ENCODE measurements around the gene PIK3C3. TPM values are rescaled to one million over a fixed set of nuclear protein-coding genes. Genes with fewer than 3 reads are reported as not detected.

PIK3C3 gene
- total RNA-seq, 4 donors from 2014 or later = 34.3 to 66.5 (median 38.0) TPM

DNA sequence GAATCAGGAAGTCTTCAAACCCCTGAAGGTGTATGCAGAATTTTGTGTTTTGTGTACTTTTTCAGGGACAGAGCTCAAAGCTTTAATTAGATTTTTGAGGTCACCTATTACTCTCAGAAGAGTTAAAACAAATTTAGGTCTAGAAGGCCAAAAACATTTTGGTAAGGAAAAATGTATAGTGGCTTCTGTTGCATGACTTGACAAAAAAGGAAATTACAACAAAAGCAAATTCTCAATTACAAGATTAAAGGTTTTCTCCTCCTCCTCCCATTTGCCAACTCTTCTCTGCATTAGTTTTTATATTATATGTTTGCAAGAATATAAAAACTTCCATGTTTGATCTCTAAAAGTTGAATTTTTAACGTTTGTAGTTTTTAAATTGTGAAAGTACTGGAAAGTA is 4.0 kb downstream of the PIK3C3 start:
- ATAC-seq (ENCODE audit: low FRiP score) (no peak), DNase-seq (ENCODE audit: low spot score) (no peak)
- TF ChIP-seq, protein P1, sequence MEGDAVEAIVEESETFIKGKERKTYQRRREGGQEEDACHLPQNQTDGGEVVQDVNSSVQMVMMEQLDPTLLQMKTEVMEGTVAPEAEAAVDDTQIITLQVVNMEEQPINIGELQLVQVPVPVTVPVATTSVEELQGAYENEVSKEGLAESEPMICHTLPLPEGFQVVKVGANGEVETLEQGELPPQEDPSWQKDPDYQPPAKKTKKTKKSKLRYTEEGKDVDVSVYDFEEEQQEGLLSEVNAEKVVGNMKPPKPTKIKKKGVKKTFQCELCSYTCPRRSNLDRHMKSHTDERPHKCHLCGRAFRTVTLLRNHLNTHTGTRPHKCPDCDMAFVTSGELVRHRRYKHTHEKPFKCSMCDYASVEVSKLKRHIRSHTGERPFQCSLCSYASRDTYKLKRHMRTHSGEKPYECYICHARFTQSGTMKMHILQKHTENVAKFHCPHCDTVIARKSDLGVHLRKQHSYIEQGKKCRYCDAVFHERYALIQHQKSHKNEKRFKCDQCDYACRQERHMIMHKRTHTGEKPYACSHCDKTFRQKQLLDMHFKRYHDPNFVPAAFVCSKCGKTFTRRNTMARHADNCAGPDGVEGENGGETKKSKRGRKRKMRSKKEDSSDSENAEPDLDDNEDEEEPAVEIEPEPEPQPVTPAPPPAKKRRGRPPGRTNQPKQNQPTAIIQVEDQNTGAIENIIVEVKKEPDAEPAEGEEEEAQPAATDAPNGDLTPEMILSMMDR (IDR thresholded peaks at IDR 0.05) = no peak

DNA sequence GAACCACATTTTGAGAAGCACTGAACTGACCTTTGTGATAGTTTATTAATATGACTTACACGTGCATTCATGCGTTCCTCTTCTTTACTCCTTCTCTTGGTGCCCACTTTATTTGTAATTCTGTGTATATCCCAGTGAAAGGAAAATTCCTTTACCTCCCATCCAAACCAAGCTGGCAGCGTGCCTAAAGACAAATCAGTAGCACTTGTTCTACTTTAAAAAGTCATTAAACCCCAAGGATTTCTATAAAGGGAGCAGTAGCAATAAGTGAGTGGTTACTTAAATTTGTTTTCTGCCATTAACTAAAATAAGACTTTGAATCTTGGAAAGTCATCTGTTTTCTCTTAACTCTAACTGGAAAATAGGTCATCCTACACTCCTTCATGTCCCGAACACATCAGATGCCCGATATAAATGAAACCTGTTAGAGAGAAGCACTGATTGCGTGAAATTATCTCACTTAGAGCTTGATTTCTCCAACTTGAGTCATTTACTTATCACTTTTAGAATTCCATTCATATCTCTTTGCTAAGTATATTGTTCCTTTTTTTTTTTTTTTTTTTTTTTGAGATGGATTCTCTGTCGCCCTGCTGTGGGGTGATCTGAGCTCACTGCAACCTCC is 10.7 kb downstream of the PIK3C3 start:
- ATAC-seq (ENCODE audit: low FRiP score) (peak; percentile 62), DNase-seq (ENCODE audit: low spot score) (no peak)
- TF ChIP-seq, protein P1 (IDR thresholded peaks at IDR 0.05) = no peak

DNA sequence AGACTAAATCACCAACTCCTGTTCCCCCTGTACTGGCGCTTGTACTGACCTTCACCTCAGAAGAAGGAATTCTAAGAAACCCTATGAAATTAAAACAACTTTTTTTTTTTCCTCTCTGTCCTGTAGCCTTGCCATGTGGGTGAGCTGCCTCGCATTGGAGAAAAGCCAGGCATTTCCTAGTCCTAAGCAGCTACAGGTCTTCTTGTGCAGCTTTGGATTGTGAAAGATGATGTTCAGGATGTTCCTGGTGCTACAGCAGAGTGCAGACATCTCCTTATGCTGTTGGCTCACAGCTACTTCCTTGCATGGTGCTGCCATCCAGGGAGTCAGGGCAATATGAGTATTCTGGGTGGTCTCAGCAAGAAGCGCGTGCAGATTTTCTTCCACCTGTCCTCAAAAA is 11.9 kb downstream of the PIK3C3 start:
- TF ChIP-seq, protein P1 (IDR thresholded peaks at IDR 0.05) = no peak
- ATAC-seq (ENCODE audit: low FRiP score) (no peak), DNase-seq (ENCODE audit: low spot score) (no peak)

DNA sequence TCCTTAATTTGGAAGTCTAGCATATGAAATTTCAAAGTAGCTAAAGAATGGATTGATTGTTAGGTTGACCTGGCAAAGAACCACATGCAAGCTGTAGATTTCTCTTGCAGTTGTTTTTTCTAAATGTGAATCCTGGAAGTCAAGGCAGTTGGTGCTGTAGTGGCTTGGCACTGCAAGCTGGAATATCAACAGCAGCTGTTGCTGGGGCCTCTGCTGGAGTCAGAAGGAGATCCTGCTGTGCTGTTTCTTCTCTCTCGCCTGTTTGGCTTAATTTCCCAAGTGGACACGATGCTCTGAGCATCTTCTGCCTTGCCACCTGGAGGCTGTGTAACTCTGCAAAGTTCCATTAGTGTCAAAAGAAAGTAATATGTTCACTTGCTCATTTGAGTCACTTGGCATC is 12.6 kb downstream of the PIK3C3 start:
- DNase-seq (ENCODE audit: low spot score) = no peak
- ATAC-seq (ENCODE audit: low FRiP score) = no peak
- TF ChIP-seq, protein P1 (IDR thresholded peaks at IDR 0.05) = no peak

DNA sequence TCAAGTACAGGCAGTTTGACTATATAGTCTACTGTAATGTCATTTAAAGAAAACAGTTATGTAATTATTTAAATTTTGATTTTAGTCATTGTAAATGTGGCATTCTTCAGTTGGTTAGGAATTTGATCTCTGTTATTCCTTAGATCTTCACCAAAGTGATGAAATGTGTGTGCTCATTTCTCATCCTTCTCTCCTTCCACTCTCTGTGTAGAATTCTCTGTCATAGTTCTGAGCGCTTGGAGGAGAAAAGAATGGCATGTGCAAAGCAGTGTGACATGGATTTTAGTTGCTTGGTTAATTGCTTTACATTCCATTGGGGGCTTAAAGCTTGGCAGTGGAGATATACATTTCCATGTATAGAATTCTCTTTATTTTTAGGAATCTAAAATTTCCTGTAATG is 14.8 kb downstream of the PIK3C3 start:
- TF ChIP-seq, protein P1 (IDR thresholded peaks at IDR 0.05) = no peak
- ATAC-seq (ENCODE audit: low FRiP score) = no peak

DNA sequence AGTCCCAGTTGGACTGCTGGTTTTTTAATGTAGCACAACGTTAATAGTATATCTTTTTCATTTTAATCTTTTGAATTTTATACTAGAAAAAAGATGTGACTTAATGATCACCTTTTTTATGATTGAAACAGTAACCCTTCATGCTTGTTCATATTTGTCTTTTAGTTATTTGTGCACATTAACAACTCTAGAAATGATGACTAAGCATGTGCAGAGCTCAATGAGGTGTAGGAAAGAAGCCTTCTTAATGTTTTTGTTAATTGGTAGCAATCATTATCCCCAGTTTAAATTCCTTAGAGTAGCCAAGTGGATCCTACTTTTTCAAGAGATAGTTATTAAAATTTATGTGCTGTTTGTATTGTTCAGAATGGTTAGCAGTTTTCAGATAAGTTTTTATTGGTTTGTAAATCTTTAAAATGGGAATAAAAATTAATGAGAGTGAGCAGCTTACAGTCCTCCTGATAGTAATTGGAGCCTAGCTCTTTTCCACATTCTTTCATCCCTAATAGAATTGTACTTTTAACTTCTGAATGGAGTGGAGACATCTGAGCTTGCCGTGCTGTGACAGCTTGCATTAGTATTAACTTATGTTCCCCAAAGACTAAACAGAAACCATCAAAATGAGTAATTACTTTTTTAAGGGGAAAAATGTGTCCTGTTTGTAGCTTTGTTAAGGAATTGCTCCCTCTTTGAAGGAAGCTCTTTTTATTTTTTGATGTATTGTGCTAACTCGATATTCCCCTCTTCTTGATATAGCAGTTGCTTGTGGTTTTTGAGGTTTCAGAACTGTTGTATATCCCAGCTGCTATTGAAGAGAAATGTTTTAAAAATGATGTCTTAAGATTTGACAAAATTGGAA is 17.3 kb downstream of the PIK3C3 start:
- TF ChIP-seq, protein P1 (IDR thresholded peaks at IDR 0.05) = no peak
- DNase-seq (ENCODE audit: low spot score) = no peak
- ATAC-seq (ENCODE audit: low FRiP score) = no peak

More for the DNA sequence above, 14.8 kb downstream of the PIK3C3 start:
- no peak for DNase-seq (ENCODE audit: low spot score)

Measured in omental fat pad (tissue), 4 donors.